H1 (cell line): ENCODE measurements around the gene SHLD1. TPM values are rescaled to one million over a fixed set of nuclear protein-coding genes. Genes with fewer than 3 reads are reported as not detected.

ENCODE experiments used
- CTCF ChIA-PET: fragments of 300-600 bp; sonication (Branson Sonifier 250); formaldehyde crosslinking; loops from one replicate; lab custom pipeline; 2021; ENCODE audit not compliant: partially characterized antibody; lab: Charles Lee
- POLR2A ChIA-PET: fragments of 300-600 bp; sonication (Branson Sonifier 250); formaldehyde crosslinking; loops from one replicate; lab custom pipeline; 2021; ENCODE audit warnings: inconsistent platforms; ENCODE audit not compliant: partially characterized antibody; lab: Charles Lee
- DNase-seq, 2 experiments: peaks; one replicate each; pipeline versions ENCODE4 v3.0.0 to v3.0.0-alpha.2; 2010 to 2022; ENCODE audit warnings: low spot score in 2 of 2, low read depth in 1 of 2, mixed read lengths in 1 of 2
- FAIRE-seq: peaks from 2 replicates; lab custom pipeline; 2011; peaks lifted over from hg19 to GRCh38; lab: Jason Lieb, UNC
- H2AFZ ChIP-seq: 2 replicates; pipeline ENCODE4 v1.8.1; 2012; ENCODE audit warnings: low read length, inconsistent platforms
- H2AK5ac ChIP-seq: 2 replicates; pipeline ENCODE4 v1.6.1; 2013; ENCODE audit warnings: low read depth, low read length
- H2BK120ac ChIP-seq: replicated peaks from 2 replicates; pipeline ENCODE3; 2013; ENCODE audit warnings: low read depth, low read length, inconsistent platforms
- H2BK12ac ChIP-seq: 2 replicates; pipeline ENCODE4 v1.6.1; 2013; ENCODE audit warnings: low read depth, low read length
- H2BK15ac ChIP-seq: 2 replicates; pipeline ENCODE4 v1.6.1; 2013; ENCODE audit warnings: low read length
- H2BK20ac ChIP-seq: 2 replicates; pipeline ENCODE4 v1.6.1; 2013; ENCODE audit warnings: low read length
- H2BK5ac ChIP-seq: 2 replicates; pipeline ENCODE4 v1.6.1; 2013; ENCODE audit warnings: low read depth, low read length
- H3K14ac ChIP-seq: 2 replicates; pipeline ENCODE4 v1.6.1; 2013; ENCODE audit warnings: inconsistent platforms; ENCODE audit not compliant: insufficient read length
- H3K18ac ChIP-seq: 2 replicates; pipeline ENCODE4 v1.6.1; 2013; ENCODE audit warnings: low read length; ENCODE audit errors: extremely low read depth
- H3K23ac ChIP-seq: 2 replicates; pipeline ENCODE4 v1.6.1; 2013; ENCODE audit warnings: inconsistent platforms; ENCODE audit not compliant: insufficient read length
- H3K23me2 ChIP-seq: 2 replicates; pipeline ENCODE4 v1.6.1; 2013; ENCODE audit warnings: low read depth, low read length
- H3K27ac ChIP-seq: 2 replicates; pipeline ENCODE4 v1.6.1; 2011; ENCODE audit warnings: low read depth, low read length, inconsistent platforms
- H3K27me3 ChIP-seq, 4 experiments: replicated peaks in 1 of 4; 1 replicate in 1 of 4; 2 replicates in 3 of 4; pipeline versions ENCODE4 v1.6.1 to v1.8.1; 2011 to 2013; ENCODE audit warnings: low read length in 3 of 4, mild to moderate bottlenecking in 3 of 4, inconsistent platforms in 2 of 4, mixed read lengths in 2 of 4, moderate library complexity in 1 of 4; ENCODE audit not compliant: control insufficient read depth in 3 of 4, insufficient read depth in 3 of 4; ENCODE audit errors: extremely low read depth in 1 of 4
- H3K36me3 ChIP-seq, 4 experiments: 2 replicates each; pipeline versions ENCODE4 v1.6.1 to v1.8.1; 2011 to 2013; ENCODE audit warnings: mild to moderate bottlenecking in 4 of 4, low read length in 3 of 4, moderate library complexity in 2 of 4, control low read depth in 1 of 4, inconsistent platforms in 1 of 4; ENCODE audit not compliant: insufficient read depth in 4 of 4, control insufficient read depth in 2 of 4
- H3K4ac ChIP-seq: replicated peaks from 2 replicates; pipeline ENCODE3; 2013; ENCODE audit warnings: low read length, low read depth, mixed read lengths, inconsistent platforms; ENCODE audit not compliant: insufficient read length
- H3K4me1 ChIP-seq, 4 experiments: replicated peaks in 1 of 4; 1 replicate in 1 of 4; 2 replicates in 3 of 4; pipeline versions ENCODE4 v1.6.1 to v1.8.1; 2011 to 2013; ENCODE audit warnings: low read length in 3 of 4, inconsistent platforms in 2 of 4, mixed read lengths in 1 of 4; ENCODE audit not compliant: insufficient read depth in 4 of 4, control insufficient read depth in 3 of 4
- H3K4me2 ChIP-seq, 2 experiments: 2 replicates each; pipeline versions ENCODE4 v1.6.1 to v1.8.1; 2011 to 2013; ENCODE audit warnings: low read depth in 2 of 2, low read length in 2 of 2, control low read depth in 1 of 2, inconsistent platforms in 1 of 2, mild to moderate bottlenecking in 1 of 2; ENCODE audit not compliant: insufficient read depth in 1 of 2
- H3K4me3 ChIP-seq, 4 experiments: fragments of 200-600, 300-600 bp in 1 of 4; sonication (generic), shearing (Covaris generic), sonication (Bioruptor Twin) in 1 of 4; 2 replicates each; pipeline versions ENCODE4 v1.5.1 to v1.8.1; 2011 to 2016; ENCODE audit warnings: low read length in 4 of 4, low read depth in 3 of 4, control low read depth in 2 of 4, inconsistent platforms in 2 of 4, mild to moderate bottlenecking in 2 of 4, mixed read lengths in 1 of 4, moderate library complexity in 1 of 4; ENCODE audit not compliant: insufficient read depth in 2 of 4; ENCODE audit errors: extremely low read depth in 1 of 4
- H3K56ac ChIP-seq: replicated peaks from 2 replicates; pipeline ENCODE3; 2013; ENCODE audit warnings: low read depth, mild to moderate bottlenecking, mixed read lengths, low read length, inconsistent platforms; ENCODE audit not compliant: insufficient read length
- H3K79me1 ChIP-seq: 2 replicates; pipeline ENCODE4 v1.6.1; 2013; ENCODE audit warnings: low read depth, low read length, control low read depth
- H3K79me2 ChIP-seq, 2 experiments: 2 replicates each; pipeline versions ENCODE4 v1.6.1 to v1.8.1; 2012 to 2013; ENCODE audit warnings: low read length in 2 of 2, mild to moderate bottlenecking in 2 of 2, inconsistent platforms in 1 of 2; ENCODE audit not compliant: insufficient read depth in 2 of 2, control insufficient read depth in 1 of 2
- H3K9ac ChIP-seq, 4 experiments: replicated peaks in 1 of 4; 1 replicate in 1 of 4; 2 replicates in 3 of 4; pipeline versions ENCODE4 v1.6.1 to v1.8.1; 2011 to 2013; ENCODE audit warnings: low read depth in 3 of 4, low read length in 3 of 4, control low read depth in 2 of 4, mild to moderate bottlenecking in 2 of 4, moderate library complexity in 2 of 4, inconsistent platforms in 1 of 4; ENCODE audit errors: extremely low read depth in 1 of 4
- H3K9me3 ChIP-seq, 2 experiments: 2 replicates each; pipeline versions ENCODE4 v1.6.1 to v1.8.1; 2012 to 2013; ENCODE audit warnings: mild to moderate bottlenecking in 2 of 2, moderate library complexity in 2 of 2, control low read depth in 1 of 2, inconsistent platforms in 1 of 2, low read depth in 1 of 2, low read length in 1 of 2, mixed read lengths in 1 of 2; ENCODE audit not compliant: insufficient read depth in 2 of 2
- H4K20me1 ChIP-seq, 2 experiments: replicated peaks in 1 of 2; 2 replicates each; pipeline versions ENCODE3 to v1.8.1; 2011 to 2013; ENCODE audit warnings: inconsistent platforms in 2 of 2, low read length in 2 of 2, mild to moderate bottlenecking in 1 of 2; ENCODE audit not compliant: insufficient read depth in 2 of 2, control insufficient read depth in 1 of 2
- H4K5ac ChIP-seq: 2 replicates; pipeline ENCODE4 v1.6.1; 2013; ENCODE audit warnings: low read length, low read depth, mixed read lengths, inconsistent platforms; ENCODE audit not compliant: insufficient read length
- H4K8ac ChIP-seq: 2 replicates; pipeline ENCODE4 v1.8.0; 2013; ENCODE audit warnings: mild to moderate bottlenecking, moderate library complexity, low read length, inconsistent platforms; ENCODE audit not compliant: insufficient read depth; ENCODE audit errors: extremely low read depth
- H4K91ac ChIP-seq: replicated peaks from 2 replicates; pipeline ENCODE3; 2013; ENCODE audit warnings: low read length, mixed read lengths, inconsistent platforms; ENCODE audit not compliant: insufficient read length
- ASH2L ChIP-seq: fragments of 200-600, 300-600 bp; sonication (generic); IDR thresholded peaks from one replicate; pipeline ENCODE4 v1.7.1; 2017; ENCODE audit warnings: low read length
- ATF3 ChIP-seq: IDR thresholded peaks from 2 replicates; pipeline ENCODE4 v1.6.1; 2011; ENCODE audit warnings: low read depth, mild to moderate bottlenecking, low read length; ENCODE audit not compliant: insufficient read depth
- BCL11A ChIP-seq, 2 experiments: IDR thresholded peaks; one replicate each; pipeline ENCODE4 v1.6.1; 2011; ENCODE audit warnings: low read depth in 2 of 2, low read length in 2 of 2, mild to moderate bottlenecking in 2 of 2
- CHD1 ChIP-seq: IDR thresholded peaks from 2 replicates; pipeline ENCODE4 v1.6.1; 2012; ENCODE audit warnings: low read depth, low read length, improper control_type of control experiment
- CHD2 ChIP-seq: IDR thresholded peaks from 2 replicates; pipeline ENCODE4 v1.6.1; 2012; ENCODE audit warnings: low read length, improper control_type of control experiment
- CTBP2 ChIP-seq: IDR thresholded peaks from 2 replicates; pipeline ENCODE4 v1.7.0; 2011; ENCODE audit warnings: borderline replicate concordance, mild to moderate bottlenecking, moderate library complexity, mixed read lengths, low read length; ENCODE audit not compliant: insufficient read depth, insufficient read length
- EGR1 ChIP-seq: IDR thresholded peaks from 2 replicates; pipeline ENCODE4 v1.6.1; 2011; ENCODE audit warnings: low read depth, low read length, borderline replicate concordance
- HDAC2 ChIP-seq, 2 experiments: fragments of 300-600 bp in 1 of 2; sonication (generic) in 1 of 2; IDR thresholded peaks; 2 replicates each; pipeline ENCODE4 v1.6.1; 2011 to 2012; ENCODE audit warnings: low read depth in 2 of 2, low read length in 2 of 2, mild to moderate bottlenecking in 2 of 2, moderate library complexity in 2 of 2, borderline replicate concordance in 1 of 2, inconsistent platforms in 1 of 2
- JUND ChIP-seq: IDR thresholded peaks from 2 replicates; pipeline ENCODE4 v1.6.1; 2011; ENCODE audit warnings: mild to moderate bottlenecking, improper control_type of control experiment, low read length
- POLR2A ChIP-seq, 2 experiments: IDR thresholded peaks; 1 replicate in 1 of 2; 2 replicates in 1 of 2; pipeline ENCODE4 v1.6.1; 2011; ENCODE audit warnings: low read depth in 2 of 2, low read length in 2 of 2, mild to moderate bottlenecking in 2 of 2; ENCODE audit errors: control extremely low read depth in 1 of 2
- RNF2 ChIP-seq: fragments of 200-900, 300-1000 bp; sonication (generic); IDR thresholded peaks from 2 replicates; pipeline ENCODE4 v1.7.1; 2016; ENCODE audit warnings: borderline replicate concordance, low read depth, mild to moderate bottlenecking, antibody characterized with exemption, low read length; ENCODE audit not compliant: poor library complexity, severe bottlenecking; ENCODE audit errors: missing control alignments
- SIRT6 ChIP-seq: IDR thresholded peaks from one replicate; pipeline ENCODE4 v1.7.1; 2012; ENCODE audit warnings: low read length, inconsistent platforms
- SUZ12 ChIP-seq: fragments of 200-600 bp; sonication (generic); IDR thresholded peaks from 2 replicates; pipeline ENCODE4 v1.6.1; 2012; ENCODE audit warnings: mild to moderate bottlenecking, inconsistent platforms, low read length, moderate library complexity, mixed read lengths
- polyA plus RNA-seq, 7 experiments: library from polyadenylated mRNA; depleted of rRNA in 3 of 7; stranded (reverse) in 5 of 7; unstranded in 2 of 7; fragments of >200 nt in 5 of 7; fragments of 200-250 nt in 2 of 7; gene quantifications; 1 replicate in 5 of 7; 2 replicates in 1 of 7; 4 replicates in 1 of 7; pipeline versions ENCODE4 v1.2.1 to v1.2.3, GENCODE V29; 2011 to 2013; ENCODE audit warnings: missing spikeins in 2 of 7, mixed read lengths in 2 of 7
- total RNA-seq: library from RNA; stranded (reverse); fragmentation: NEBNext Ultra II Directional; extraction: Animal tissue kit (Norgen Biotek cat#: 25700); gene quantifications from 2 replicates; pipeline ENCODE4 v1.2.1, GENCODE V29; 2021

The SHLD1 gene
- total and polyA plus RNA-seq, 2 of the 8 experiments (the other 6 are each of a cell fraction or from before 2014, with no cell fraction given), result 4.2 to 6.5 TPM

DNA sequence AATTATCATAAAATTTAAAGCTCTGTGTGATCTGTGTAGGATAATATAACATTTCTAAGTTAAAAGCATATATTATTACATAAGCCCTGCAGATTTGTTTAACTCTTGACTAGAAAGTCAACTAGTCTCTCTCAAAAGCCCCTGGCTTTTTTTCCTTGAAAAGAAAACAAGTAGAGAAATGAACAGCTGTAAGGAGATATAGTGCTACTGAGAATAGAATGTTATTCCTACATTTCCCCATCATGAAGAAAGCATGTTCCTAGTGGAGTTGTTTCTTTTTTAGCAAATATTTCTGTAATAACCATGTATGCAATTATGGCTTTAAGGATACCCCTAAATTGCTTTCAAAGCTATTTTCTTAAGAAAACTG, 37.6 kb downstream of the SHLD1 start:
- CTCF ChIA-PET, result interaction anchor here (0.6 to 4.5 kb wide), 39 partner anchors 8 to 288 kb away, joined by 3 to 38 read pairs (median 4); no protein-coding TSS in a partner anchor
- no peak for FAIRE-seq
- no peaks in the 10 kb centered on the region for H3K9me3 ChIP-seq

More for the DNA sequence above, 37.6 kb downstream of the SHLD1 start:
- H3K36me3 ChIP-seq, result no peaks in the 10 kb centered on the region
- no peak overlapping the region for H3K9ac ChIP-seq
- H3K79me1 ChIP-seq, result no peaks in the 10 kb centered on the region
- H2BK20ac ChIP-seq, result no peak overlapping the region
- no peaks in the 10 kb centered on the region for H3K79me2 ChIP-seq
- no peak overlapping the region for H2BK12ac ChIP-seq
- peaks cover 0 to 4% (median 1%) of the 10 kb centered on the region in 4 experiments; a peak in 2 of 7 replicates for H3K4me1 ChIP-seq
- no peak overlapping the region for H3K18ac ChIP-seq
- H3K4me2 ChIP-seq, result no peak overlapping the region
- H4K91ac ChIP-seq, result no peak overlapping the region
- H3K23ac ChIP-seq, result no peak overlapping the region
- no peak overlapping the region for H3K14ac ChIP-seq
- H4K20me1 ChIP-seq, result no peaks in the 10 kb centered on the region
- no peak overlapping the region for H2BK120ac ChIP-seq
- DNase-seq, result no peak
- H4K8ac ChIP-seq, result no peak overlapping the region
- POLR2A ChIA-PET, result no interaction called here
- no peak overlapping the region for H3K4me3 ChIP-seq
- H2BK5ac ChIP-seq, result no peak overlapping the region
- TF ChIP-seq SUZ12 (no peak), CTBP2 (no peak), CHD2 (no peak), POLR2A (IDR thresholded peaks at IDR 0.05; ENCODE audit: control extremely low read depth in 1 of 2, low read depth in 2 of 2, low read length in 2 of 2) (no peak), JUND (no peak), EGR1 (no peak), ASH2L (no peak), BCL11A (IDR thresholded peaks at IDR 0.05; ENCODE audit: low read depth in 2 of 2, low read length in 2 of 2) (no peak), CHD1 (no peak), RNF2 (no peak), ATF3 (no peak), HDAC2 (IDR thresholded peaks at IDR 0.05; ENCODE audit: borderline replicate concordance in 1 of 2, low read depth in 2 of 2, low read length in 2 of 2) (no peak), SIRT6 (no peak)
- H3K27ac ChIP-seq, result no peak overlapping the region
- H2AFZ ChIP-seq, result no peak overlapping the region
- no peaks in the 10 kb centered on the region for H3K27me3 ChIP-seq
- H4K5ac ChIP-seq, result no peak overlapping the region
- no peak overlapping the region for H2BK15ac ChIP-seq
- no peak overlapping the region for H3K4ac ChIP-seq
- H3K23me2 ChIP-seq, result no peaks in the 10 kb centered on the region
- H2AK5ac ChIP-seq, result no peak overlapping the region
- no peak overlapping the region for H3K56ac ChIP-seq
